ENCODE results near the gene PDE3A. TPM values are rescaled to one million over a fixed set of nuclear protein-coding genes. Genes with fewer than 3 reads are reported as not detected.

Gene PDE3A
- total and polyA plus RNA-seq, 2 donors from 2014 or later: 3.3 to 18.3 TPM

DNA sequence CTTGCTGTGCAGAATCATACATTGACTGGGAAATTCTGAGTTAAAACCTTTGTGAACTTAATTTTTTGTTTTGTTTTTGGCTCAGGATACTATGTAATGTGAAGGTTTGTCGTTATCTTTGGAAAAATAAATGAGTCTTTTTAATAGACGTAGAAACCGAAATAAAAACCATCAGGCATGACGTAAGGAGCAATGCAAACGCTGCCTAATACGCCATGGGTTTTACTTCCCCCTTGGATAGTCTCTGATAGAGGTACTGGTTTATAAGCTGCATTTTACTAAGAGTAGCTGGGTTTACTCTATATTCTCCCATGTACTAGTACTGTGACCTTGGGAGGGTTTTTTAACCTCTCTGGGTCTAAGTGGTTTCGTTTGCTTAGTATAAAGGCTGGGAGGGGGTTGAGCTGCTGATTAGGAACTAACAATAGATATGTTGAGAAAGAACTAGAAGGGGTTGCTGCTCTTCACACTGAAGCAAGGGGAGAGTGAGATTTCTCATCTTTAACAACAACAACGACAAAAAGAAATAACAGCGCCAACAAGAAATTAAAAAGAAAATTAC is 260.0 kb downstream of the PDE3A start:
- Histone ChIP-seq H3K27me3 (ENCODE audit: control insufficient read depth, insufficient read depth, low read length) (no peaks in the 10 kb centered on the region), H3K4me1 (ENCODE audit: control insufficient read depth in 2 of 3, insufficient read depth in 2 of 3, low read depth in 1 of 3, low read length in 3 of 3) (peaks cover 0 to 24% (median 0%) of the 10 kb centered on the region in 3 donors), H3K9me3 (ENCODE audit: control insufficient read depth in 2 of 3, insufficient read depth in 1 of 3, low read length in 3 of 3) (no peaks in the 10 kb centered on the region), H3K27ac (ENCODE audit: low read depth in 2 of 2, low read length in 2 of 2) (peak overlapping the region in 1 of 2 donors; percentile 59), H3K9ac (ENCODE audit: low read length in 3 of 3) (no peak overlapping the region), H3K36me3 (ENCODE audit: control insufficient read depth in 2 of 3, insufficient read depth in 3 of 3, low read length in 3 of 3) (no peaks in the 10 kb centered on the region), H3K4me3 (ENCODE audit: low read length in 3 of 3) (no peak overlapping the region)
- intact Hi-C loops (cut with DNase I): no loop called here
- DNase-seq (no peak), FAIRE-seq (no peak)
- TF ChIP-seq, protein P1, sequence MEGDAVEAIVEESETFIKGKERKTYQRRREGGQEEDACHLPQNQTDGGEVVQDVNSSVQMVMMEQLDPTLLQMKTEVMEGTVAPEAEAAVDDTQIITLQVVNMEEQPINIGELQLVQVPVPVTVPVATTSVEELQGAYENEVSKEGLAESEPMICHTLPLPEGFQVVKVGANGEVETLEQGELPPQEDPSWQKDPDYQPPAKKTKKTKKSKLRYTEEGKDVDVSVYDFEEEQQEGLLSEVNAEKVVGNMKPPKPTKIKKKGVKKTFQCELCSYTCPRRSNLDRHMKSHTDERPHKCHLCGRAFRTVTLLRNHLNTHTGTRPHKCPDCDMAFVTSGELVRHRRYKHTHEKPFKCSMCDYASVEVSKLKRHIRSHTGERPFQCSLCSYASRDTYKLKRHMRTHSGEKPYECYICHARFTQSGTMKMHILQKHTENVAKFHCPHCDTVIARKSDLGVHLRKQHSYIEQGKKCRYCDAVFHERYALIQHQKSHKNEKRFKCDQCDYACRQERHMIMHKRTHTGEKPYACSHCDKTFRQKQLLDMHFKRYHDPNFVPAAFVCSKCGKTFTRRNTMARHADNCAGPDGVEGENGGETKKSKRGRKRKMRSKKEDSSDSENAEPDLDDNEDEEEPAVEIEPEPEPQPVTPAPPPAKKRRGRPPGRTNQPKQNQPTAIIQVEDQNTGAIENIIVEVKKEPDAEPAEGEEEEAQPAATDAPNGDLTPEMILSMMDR (IDR thresholded peaks at IDR 0.05; ENCODE audit: borderline replicate concordance, extremely low read depth, insufficient read depth): no peak

DNA sequence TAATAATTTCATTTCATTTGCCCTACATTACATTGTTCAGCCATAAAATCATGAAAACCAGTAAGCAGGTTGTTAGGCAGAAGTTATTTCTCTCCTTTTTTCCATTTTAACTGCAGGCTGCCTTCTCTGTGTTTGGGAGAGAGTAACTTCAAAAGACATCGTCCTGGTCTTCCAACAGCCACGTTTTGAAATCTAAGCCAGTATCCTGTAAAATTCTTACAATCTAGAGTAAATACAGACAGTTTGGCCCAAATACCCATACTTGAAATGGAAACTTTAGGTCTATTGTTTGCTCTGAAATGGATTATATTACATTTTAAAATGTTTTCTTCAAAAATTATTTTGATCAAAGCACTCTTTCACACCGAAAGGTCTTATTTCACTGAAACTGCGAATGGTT is 260.7 kb downstream of the PDE3A start:
- H3K4me3 ChIP-seq (ENCODE audit: low read length in 3 of 3): no peak overlapping the region
- DNase-seq (no peak), FAIRE-seq (no peak)
- H3K27ac ChIP-seq (ENCODE audit: low read depth in 2 of 2, low read length in 2 of 2): peak overlapping the region in 1 of 2 donors; percentile 59
- H3K9me3 ChIP-seq (ENCODE audit: control insufficient read depth in 2 of 3, insufficient read depth in 1 of 3, low read length in 3 of 3): no peaks in the 10 kb centered on the region
- TF ChIP-seq, protein P1 (IDR thresholded peaks at IDR 0.05; ENCODE audit: borderline replicate concordance, extremely low read depth, insufficient read depth): no peak
- H3K4me1 ChIP-seq (ENCODE audit: control insufficient read depth in 2 of 3, insufficient read depth in 2 of 3, low read depth in 1 of 3, low read length in 3 of 3): peaks cover 0 to 24% (median 0%) of the 10 kb centered on the region in 3 donors
- H3K9ac ChIP-seq (ENCODE audit: low read length in 3 of 3): peak overlapping the region in 1 of 3 donors; percentile 7
- H3K36me3 ChIP-seq (ENCODE audit: control insufficient read depth in 2 of 3, insufficient read depth in 3 of 3, low read length in 3 of 3): no peaks in the 10 kb centered on the region
- intact Hi-C loops (cut with DNase I): no loop called here
- H3K27me3 ChIP-seq (ENCODE audit: control insufficient read depth, insufficient read depth, low read length): no peaks in the 10 kb centered on the region

DNA sequence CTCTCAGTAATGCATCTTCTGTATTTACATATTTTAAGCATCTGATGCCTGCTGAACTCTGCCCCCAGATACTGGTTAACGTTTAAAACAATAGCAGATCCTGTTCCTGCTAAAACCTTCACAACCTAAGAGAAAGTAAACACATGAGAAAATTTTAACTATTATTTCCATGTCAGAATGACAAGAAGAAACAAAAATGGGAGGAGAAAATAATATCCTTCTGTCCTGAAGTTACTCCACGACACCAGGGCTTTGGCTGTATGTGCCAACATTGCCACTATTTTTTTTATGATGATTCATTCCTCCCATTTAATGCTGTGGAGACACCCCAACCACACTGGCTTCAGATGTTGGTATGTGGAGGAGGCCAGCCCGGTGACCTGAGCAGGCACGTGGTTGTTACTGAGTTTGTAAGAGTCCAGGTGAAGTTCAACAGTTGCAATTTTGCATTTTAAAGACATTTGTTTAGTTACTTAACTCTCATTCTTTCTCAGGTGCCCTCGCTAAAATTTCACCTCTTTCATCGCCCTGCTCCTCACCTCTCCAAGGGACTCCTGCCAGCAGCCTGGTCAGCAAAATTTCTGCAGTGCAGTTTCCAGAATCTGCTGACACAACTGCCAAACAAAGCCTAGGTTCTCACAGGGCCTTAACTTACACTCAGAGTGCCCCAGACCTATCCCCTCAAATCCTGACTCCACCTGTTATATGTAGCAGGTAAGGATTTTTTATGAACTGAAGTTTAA is 261.2 kb downstream of the PDE3A start:
- intact Hi-C loops (cut with DNase I): no loop called here
- H3K9me3 ChIP-seq (ENCODE audit: control insufficient read depth in 2 of 3, insufficient read depth in 1 of 3, low read length in 3 of 3): no peaks in the 10 kb centered on the region
- no peak for FAIRE-seq
- peak in 4 of 5 donors; percentile 24 to 69 (median 33) for DNase-seq
- H3K27me3 ChIP-seq (ENCODE audit: control insufficient read depth, insufficient read depth, low read length): no peaks in the 10 kb centered on the region
- peak overlapping the region in 1 of 3 donors; percentile 2 for H3K4me3 ChIP-seq (ENCODE audit: low read length in 3 of 3)
- peak overlapping the region in 1 of 3 donors; percentile 7 for H3K9ac ChIP-seq (ENCODE audit: low read length in 3 of 3)
- H3K36me3 ChIP-seq (ENCODE audit: control insufficient read depth in 2 of 3, insufficient read depth in 3 of 3, low read length in 3 of 3): no peaks in the 10 kb centered on the region
- peak overlapping the region; percentile 59 to 60 for H3K27ac ChIP-seq (ENCODE audit: low read depth in 2 of 2, low read length in 2 of 2)
- TF ChIP-seq, protein P1 (IDR thresholded peaks at IDR 0.05; ENCODE audit: borderline replicate concordance, extremely low read depth, insufficient read depth): no peak
- H3K4me1 ChIP-seq (ENCODE audit: control insufficient read depth in 2 of 3, insufficient read depth in 2 of 3, low read depth in 1 of 3, low read length in 3 of 3): peaks cover 0 to 24% (median 0%) of the 10 kb centered on the region in 3 donors

Measured in kidney (tissue), 14 donors.